ENCODE data around the gene NRK. TPM values are rescaled to one million over a fixed set of nuclear protein-coding genes. Genes with fewer than 3 reads are reported as not detected.

Gene NRK
- total and polyA plus RNA-seq, 2 of the 4 experiments (the other 2 are of a cell fraction), result 0.92 to 2.7 TPM

DNA sequence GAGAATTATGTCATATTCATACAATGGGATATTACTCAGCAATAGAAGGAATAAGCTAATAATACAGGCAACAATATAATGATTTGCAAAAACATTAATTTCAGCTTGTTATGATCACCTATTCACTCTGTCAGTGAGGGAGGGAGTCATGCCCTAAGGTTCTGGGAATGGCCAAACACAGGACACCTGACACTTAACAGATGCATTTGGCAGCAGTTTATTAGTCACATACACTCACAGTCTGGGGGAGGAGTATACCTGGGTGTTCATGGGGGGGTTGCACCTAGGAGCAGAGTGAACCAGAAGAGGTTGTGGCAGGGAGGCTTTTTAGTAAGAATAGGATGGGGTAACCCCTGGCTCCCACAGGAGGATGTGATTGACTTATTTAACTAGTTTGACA lies 177.9 kb downstream of the NRK start:
- Histone ChIP-seq H3K27me3 (ENCODE audit: control insufficient read depth, insufficient read depth, low read length) (no peaks in the 10 kb centered on the region; the same call in 1 of the 2 replicates), H2BK15ac (ENCODE audit: low read depth, low read length) (no peak overlapping the region), H3K4ac (ENCODE audit: low read depth, low read length) (no peak overlapping the region), H3K9ac (ENCODE audit: low read depth, low read length) (no peak overlapping the region), H3K4me1 (ENCODE audit: control insufficient read depth, insufficient read depth, low read length) (no peaks in the 10 kb centered on the region), H3K23ac (ENCODE audit: low read depth, low read length) (no peak overlapping the region), H3K56ac (ENCODE audit: extremely low read depth, insufficient read depth, low read length) (no peak overlapping the region), H2BK20ac (ENCODE audit: low read depth, low read length) (no peak overlapping the region), H2AK5ac (ENCODE audit: low read depth, low read length) (no peak overlapping the region), H3K36me3 (ENCODE audit: control insufficient read depth, insufficient read depth, low read length) (no peaks in the 10 kb centered on the region), H2BK5ac (ENCODE audit: low read depth, low read length, poor library complexity, severe bottlenecking) (no peak overlapping the region), H3K27ac (ENCODE audit: insufficient read depth, low read length) (no peak overlapping the region), H2AFZ (replicated peaks; ENCODE audit: low read length, poor library complexity) (no peak overlapping the region), H4K20me1 (ENCODE audit: insufficient read depth, low read length) (no peaks in the 10 kb centered on the region), H3K9me1 (ENCODE audit: insufficient read depth, low read length) (no peaks in the 10 kb centered on the region), H4K5ac (ENCODE audit: low read depth, low read length) (no peak overlapping the region), H3K9me3 (ENCODE audit: control insufficient read depth, insufficient read depth, low read length) (0 out of 2 replicates have a peak, but pooled peaks cover 2% of the 10 kb centered on the region), H3K18ac (ENCODE audit: low read depth, low read length) (no peak overlapping the region), H4K8ac (ENCODE audit: low read depth in 2 of 2, low read length in 2 of 2) (no peak overlapping the region), H3K4me3 (ENCODE audit: insufficient read depth, low read depth, low read length) (no peak overlapping the region), H3K4me2 (ENCODE audit: low read depth, low read length) (no peak overlapping the region), H2BK120ac (ENCODE audit: low read depth, low read length) (no peak overlapping the region), H4K91ac (ENCODE audit: insufficient read depth, low read depth, low read length) (no peak overlapping the region), H2AK9ac (replicated peaks; ENCODE audit: low read depth, low read length, poor library complexity) (no peak overlapping the region), H3K14ac (replicated peaks; ENCODE audit: low read depth, low read length) (no peak overlapping the region), H3K79me1 (ENCODE audit: low read depth in 1 of 2, low read length in 2 of 2) (no peaks in the 10 kb centered on the region)
- ChIA-PET CTCF (no interaction called here), POLR2A (ENCODE audit: unreplicated experiment) (no interaction called here)
- TF ChIP-seq CHD1 (IDR thresholded peaks at IDR 0.05; ENCODE audit: low read depth, low read length) (no peak), BHLHE40 (IDR thresholded peaks at IDR 0.05; ENCODE audit: low read depth, low read length) (no peak), SMC3 (IDR thresholded peaks at IDR 0.05; ENCODE audit: low read depth, low read length) (no peak), MAFK (IDR thresholded peaks at IDR 0.05; ENCODE audit: low read depth, low read length) (no peak), NFE2L2 (IDR thresholded peaks at IDR 0.05; ENCODE audit: low read depth, low read length) (no peak), RCOR1 (IDR thresholded peaks at IDR 0.05; ENCODE audit: insufficient replicate concordance, low read length) (no peak), MXI1 (IDR thresholded peaks at IDR 0.05; ENCODE audit: borderline replicate concordance, low read depth, low read length) (no peak), FOS (IDR thresholded peaks at IDR 0.05; ENCODE audit: low read depth, low read length) (no peak), RFX5 (IDR thresholded peaks at IDR 0.05; ENCODE audit: low read depth, low read length) (no peak), MAZ (IDR thresholded peaks at IDR 0.05; ENCODE audit: borderline replicate concordance, low read depth, low read length) (no peak), POLR2A (IDR thresholded peaks at IDR 0.05; ENCODE audit: low read depth, low read length) (no peak), CEBPB (IDR thresholded peaks at IDR 0.05; ENCODE audit: low read depth, low read length) (no peak), RAD21 (IDR thresholded peaks at IDR 0.05; ENCODE audit: low read length) (no peak)
- TF ChIP-seq, protein P1, sequence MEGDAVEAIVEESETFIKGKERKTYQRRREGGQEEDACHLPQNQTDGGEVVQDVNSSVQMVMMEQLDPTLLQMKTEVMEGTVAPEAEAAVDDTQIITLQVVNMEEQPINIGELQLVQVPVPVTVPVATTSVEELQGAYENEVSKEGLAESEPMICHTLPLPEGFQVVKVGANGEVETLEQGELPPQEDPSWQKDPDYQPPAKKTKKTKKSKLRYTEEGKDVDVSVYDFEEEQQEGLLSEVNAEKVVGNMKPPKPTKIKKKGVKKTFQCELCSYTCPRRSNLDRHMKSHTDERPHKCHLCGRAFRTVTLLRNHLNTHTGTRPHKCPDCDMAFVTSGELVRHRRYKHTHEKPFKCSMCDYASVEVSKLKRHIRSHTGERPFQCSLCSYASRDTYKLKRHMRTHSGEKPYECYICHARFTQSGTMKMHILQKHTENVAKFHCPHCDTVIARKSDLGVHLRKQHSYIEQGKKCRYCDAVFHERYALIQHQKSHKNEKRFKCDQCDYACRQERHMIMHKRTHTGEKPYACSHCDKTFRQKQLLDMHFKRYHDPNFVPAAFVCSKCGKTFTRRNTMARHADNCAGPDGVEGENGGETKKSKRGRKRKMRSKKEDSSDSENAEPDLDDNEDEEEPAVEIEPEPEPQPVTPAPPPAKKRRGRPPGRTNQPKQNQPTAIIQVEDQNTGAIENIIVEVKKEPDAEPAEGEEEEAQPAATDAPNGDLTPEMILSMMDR (conservative IDR thresholded peaks at IDR 0.05; ENCODE audit: low read depth, low read length), result no peak
- TF ChIP-seq, protein P2, sequence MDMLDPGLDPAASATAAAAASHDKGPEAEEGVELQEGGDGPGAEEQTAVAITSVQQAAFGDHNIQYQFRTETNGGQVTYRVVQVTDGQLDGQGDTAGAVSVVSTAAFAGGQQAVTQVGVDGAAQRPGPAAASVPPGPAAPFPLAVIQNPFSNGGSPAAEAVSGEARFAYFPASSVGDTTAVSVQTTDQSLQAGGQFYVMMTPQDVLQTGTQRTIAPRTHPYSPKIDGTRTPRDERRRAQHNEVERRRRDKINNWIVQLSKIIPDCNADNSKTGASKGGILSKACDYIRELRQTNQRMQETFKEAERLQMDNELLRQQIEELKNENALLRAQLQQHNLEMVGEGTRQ (IDR thresholded peaks at IDR 0.05; ENCODE audit: low read depth, low read length), result no peak
- TF ChIP-seq, protein P3, sequence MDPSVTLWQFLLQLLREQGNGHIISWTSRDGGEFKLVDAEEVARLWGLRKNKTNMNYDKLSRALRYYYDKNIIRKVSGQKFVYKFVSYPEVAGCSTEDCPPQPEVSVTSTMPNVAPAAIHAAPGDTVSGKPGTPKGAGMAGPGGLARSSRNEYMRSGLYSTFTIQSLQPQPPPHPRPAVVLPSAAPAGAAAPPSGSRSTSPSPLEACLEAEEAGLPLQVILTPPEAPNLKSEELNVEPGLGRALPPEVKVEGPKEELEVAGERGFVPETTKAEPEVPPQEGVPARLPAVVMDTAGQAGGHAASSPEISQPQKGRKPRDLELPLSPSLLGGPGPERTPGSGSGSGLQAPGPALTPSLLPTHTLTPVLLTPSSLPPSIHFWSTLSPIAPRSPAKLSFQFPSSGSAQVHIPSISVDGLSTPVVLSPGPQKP (IDR thresholded peaks at IDR 0.05; ENCODE audit: borderline replicate concordance, low read depth, low read length), result no peak
- in situ Hi-C loops (cut with MboI; ENCODE audit: low sequenced_read_pairs) (no loop called here), intact Hi-C loops (cut with micrococcal nuclease) (no loop called here), dilution Hi-C loops (cut with HindIII; ENCODE audit: low sequenced_read_pairs, unreplicated experiment) (no loop called here)
- ATAC-seq (ENCODE audit: low read depth) (no peak), DNase-seq (no peak)
- BruUV-seq (replicated peaks), result no TSS peak
